SW 1271 (cell line): Measurements from ENCODE around the gene DDX3X.
"Not testable (repeated sequence)": the region's sequence is repeated elsewhere in the genome, so short reads cannot be mapped to it uniquely, and the experiment has no call there.

ENCODE experiments used
- DNase-seq, 2 experiments: peaks; one replicate each; lab custom pipeline; 2025; lab: John Stamatoyannopoulos, UW

Gene DDX3X

GRCh38 chrX:41333744-41334362 is at the start of gene DDX3X:
TSS of gene DDX3X (plus strand) at chrX:41334162. CDS start at chrX:41334253, 91 bp downstream.
- DNase-seq: peak; percentile 42 to 66

DNA sequence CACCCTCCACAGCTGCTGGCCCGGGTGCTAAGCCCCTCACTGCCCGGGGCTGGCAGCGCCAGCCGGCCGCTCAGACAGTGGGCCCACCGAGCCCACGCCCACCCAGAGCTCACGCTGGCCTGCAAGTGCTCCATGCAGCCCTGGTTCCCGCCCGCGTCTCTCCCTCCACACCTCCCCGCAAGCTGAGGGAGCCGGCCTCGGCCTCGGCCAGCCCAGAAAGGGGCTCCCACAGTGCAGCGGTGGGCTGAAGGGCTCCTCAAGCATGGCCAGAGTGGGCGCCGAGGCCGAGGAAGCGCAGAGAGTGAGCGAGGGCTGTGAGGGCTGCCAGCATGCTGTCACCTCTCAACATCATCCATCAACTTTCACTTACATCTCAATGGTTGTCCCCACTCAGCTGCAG is 48.0 kb upstream of the DDX3X start:
- not testable (repeated sequence) for DNase-seq

- DNase-seq: no peak
These were observed 45.3 kb upstream of the DDX3X start for GRCh38 chrX:41288641-41289040.

DNA sequence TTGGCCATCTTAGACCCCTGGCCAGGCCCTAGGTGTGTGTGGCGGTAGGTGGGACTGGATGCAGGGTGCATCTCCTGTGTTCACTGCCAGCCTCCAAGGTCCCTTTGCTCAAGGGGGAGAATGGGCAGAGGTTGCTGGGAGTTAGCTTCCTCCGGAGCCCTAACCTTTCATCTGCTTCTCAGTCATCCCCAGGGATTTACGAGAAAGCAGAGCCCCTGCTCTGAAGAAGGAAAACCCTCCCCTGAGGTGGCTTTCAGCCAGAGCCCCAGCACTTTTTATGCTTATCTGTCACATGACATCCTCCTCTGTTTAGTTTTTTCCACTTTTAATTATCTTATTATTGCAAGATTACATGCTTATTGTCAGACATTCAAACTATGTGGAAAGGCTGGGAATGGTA is 44.9 kb upstream of the DDX3X start:
- no peak for DNase-seq

DNA sequence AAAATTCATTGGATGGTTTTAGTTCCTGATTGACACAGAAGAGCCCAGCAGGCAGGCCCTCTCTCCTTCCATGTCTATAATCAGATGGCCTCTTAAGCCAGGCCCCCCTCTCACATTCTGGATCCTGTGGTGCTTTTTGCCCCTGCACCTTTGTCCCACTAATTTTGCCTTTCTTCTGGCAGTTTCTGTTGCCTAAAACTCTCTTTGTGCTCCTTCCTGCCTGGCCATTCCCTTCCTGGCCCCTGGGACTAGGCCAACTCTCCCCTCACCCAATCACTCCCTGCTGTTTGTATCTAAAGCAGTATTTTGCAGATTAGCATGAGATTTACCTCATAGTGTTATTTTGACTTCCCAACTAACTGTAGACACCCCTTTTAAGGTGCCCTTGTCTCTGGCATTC is 42.7 kb upstream of the DDX3X start:
- DNase-seq: no peak

DNA sequence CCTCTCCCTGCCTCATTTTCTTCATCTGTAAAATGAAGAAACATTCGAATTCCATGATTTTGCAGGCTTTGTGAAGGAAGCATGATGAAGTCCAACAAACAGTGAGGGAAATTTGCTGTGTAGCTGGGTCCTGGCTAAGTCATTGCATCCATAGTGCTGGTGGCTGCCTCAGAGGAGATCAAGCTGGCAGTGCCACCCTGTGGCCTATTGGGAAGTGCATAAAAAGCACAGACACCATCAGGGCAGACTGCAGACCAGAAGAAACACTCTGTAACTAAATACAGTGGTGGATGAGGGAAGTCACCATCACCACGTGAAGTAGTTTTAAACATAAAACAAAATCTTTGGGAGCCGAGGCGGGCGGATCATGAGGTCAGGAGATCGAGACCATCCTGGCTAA is 40.7 kb upstream of the DDX3X start:
- DNase-seq: no peak

GRCh38 chrX:41300758-41301437 is 33.1 kb upstream of the DDX3X start:
- no peak for DNase-seq

DNA sequence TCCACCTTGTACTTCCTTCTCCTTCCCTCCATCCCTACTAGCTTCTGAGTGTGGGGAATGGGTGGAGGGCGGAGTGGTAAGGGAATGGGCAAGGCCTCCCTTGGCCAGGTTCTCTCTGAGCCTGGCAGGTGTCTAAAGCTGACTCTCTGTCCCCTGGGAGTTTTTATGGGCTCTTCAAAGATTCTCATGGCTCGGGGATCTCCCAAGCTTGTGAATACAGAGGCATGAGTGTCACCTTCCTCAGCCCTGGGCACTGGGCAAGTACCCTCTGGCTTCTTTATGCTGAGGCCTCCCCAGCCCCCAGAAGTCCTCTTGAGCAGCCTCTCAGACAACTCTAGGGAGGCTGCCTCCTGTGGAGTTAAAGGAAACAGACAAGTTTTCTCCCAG is 32.5 kb upstream of the DDX3X start:
- no peak for DNase-seq

DNA sequence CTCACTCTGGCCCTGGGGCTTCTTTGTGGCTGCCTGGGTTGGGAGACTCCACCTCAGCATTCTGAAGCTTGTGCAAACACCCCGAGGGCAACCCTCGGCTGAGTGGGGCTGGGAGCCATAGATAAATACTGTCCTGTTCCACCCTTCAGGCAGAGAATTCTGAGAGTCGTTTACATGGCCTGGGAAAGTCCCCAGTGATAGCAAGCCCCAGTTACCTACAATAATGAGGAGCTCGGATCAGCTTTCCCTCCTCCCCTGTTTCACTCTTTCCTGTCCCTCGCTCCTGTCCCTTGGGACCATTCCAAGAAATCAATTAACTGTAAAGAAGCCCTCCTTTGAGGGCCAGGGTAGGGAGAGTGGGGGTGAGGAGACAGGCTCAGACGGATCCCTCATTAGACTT is 31.6 kb upstream of the DDX3X start:
- DNase-seq: no peak

- DNase-seq: no peak
These were observed 30.9 kb upstream of the DDX3X start for GRCh38 chrX:41303013-41303412.

DNA sequence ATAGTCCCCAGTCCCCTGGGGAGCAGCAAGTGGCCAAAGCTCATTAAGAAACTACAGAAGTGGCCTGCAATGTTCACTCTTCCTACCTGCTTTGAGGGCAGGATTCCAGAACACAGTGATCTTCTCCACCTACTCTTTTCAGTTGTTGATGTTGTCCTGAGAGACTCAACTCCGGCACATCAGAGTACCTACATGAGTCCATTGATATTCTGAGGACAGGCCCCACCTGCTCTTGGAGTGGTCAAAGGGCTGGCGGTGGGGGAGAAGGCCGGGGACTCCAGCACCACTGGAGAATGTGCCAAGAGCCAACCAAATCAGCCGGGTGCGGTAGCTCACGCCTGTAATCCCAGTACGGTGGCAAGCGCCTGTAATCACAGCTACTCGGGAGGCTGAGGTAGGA is 29.8 kb upstream of the DDX3X start:
- DNase-seq: no peak

DNA sequence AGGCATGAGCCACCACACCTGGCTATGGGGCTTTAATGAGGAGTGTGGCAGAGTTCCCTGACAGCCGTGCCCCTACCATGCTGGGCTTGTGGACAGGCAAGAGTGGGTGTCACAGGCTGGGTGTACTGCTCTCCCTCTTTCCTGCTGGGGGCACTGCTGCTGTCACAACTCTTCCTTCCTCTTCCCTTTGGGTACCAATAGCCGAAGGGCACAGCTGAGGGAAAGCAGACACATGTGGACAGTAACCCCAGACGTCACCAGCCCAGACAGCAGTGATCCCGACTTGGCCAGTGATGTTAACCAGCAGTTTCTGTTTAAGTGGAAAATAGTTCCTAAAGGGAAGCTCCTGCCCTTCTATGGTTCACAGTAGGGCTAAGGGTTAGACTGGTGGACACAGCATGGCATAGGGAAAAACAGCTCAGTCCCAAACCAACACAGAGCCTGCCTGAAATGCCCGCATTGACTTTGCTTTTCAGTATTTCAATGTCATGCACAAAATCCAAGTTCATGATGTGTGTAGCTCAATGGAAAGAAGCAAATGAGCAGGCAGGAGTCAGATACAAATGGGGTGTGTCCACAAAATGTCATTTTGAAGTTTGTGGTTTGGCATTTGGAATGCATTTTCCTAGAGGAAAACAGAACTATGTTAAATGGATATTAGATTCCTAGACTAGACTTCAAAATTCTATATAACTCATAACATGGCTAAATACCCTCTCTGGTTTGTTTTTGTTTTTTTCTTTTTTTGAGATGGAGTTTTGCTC is 24.9 kb upstream of the DDX3X start:
- no peak for DNase-seq

GRCh38 chrX:41312786-41313185 is 21.2 kb upstream of the DDX3X start:
- DNase-seq: no peak

GRCh38 chrX:41313419-41313818 is 20.5 kb upstream of the DDX3X start:
- no peak for DNase-seq

DNA sequence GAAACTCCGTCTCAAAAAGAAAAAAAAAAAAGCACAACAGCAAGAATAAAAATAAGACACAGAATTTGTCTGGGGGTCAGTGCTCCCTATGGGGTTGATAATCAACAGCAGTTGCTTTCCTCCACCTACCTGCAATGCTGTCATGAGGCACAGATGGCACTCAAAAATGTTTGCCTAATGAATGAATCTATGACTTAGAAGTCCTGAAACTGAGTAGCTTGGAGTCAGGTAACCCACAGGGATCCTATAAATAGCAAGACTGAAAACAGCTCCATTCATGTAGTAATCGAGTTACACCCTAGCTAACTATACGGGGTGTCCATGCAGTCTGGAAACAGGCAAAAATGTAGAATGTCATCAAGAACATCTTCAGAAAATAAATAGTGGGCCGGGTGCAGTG is 19.8 kb upstream of the DDX3X start:
- DNase-seq: no peak

GRCh38 chrX:41314881-41315280 is 19.1 kb upstream of the DDX3X start:
- DNase-seq: no peak

GRCh38 chrX:41316266-41316665 is 17.7 kb upstream of the DDX3X start:
- not testable (repeated sequence) for DNase-seq

DNA sequence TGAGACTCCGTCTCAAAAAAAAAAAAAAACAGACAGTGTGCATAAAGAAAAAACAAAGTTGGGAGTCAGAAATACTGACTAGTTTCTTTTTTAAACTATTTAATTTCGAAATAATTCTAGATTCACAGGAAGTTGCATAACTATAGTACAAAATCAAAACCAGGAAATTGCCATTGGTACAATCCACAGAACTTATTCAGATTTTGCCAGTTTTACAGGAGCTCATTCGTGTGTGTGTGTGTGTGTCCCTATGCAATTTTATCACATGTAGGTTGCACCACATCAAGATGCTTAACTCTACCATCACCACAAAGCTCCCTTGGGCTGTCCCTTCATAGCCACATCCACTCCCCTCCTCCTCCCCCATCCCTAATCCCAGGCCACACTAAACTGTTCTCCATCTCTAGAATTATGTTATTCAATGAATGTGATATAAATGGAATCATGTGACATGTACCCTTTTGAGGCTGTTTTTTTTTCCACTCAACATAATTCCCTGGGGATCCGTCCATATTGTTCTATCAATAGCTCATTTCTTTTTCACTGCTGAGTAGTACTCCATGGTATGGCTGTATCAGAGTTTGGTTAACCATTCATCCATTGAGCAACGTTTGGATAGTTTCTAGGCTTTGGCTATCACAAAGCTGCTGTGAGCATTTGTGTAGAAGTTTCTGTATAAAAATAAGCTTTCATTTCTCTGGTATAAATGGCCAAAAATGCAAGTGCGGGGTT is 16.3 kb upstream of the DDX3X start:
- DNase-seq: no peak

DNA sequence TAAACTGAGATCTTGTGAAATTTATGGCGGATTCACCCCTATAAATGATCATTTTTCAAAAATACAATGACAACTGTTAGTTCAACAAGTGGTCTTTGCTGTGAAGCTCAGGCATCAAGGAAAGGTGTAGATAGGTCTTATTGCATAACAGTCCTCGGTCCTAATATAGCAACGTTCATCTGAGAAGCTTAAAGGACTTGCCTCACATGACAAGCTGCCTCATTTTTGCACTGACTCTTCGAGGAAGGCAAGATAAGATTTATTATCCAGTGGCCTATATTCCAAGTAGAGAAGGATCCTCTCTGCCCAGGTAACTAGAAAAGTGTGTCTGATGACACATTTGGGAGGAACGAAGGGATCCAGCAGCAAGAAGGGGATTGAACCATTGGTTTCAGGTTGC is 13.6 kb upstream of the DDX3X start:
- no peak for DNase-seq

DNA sequence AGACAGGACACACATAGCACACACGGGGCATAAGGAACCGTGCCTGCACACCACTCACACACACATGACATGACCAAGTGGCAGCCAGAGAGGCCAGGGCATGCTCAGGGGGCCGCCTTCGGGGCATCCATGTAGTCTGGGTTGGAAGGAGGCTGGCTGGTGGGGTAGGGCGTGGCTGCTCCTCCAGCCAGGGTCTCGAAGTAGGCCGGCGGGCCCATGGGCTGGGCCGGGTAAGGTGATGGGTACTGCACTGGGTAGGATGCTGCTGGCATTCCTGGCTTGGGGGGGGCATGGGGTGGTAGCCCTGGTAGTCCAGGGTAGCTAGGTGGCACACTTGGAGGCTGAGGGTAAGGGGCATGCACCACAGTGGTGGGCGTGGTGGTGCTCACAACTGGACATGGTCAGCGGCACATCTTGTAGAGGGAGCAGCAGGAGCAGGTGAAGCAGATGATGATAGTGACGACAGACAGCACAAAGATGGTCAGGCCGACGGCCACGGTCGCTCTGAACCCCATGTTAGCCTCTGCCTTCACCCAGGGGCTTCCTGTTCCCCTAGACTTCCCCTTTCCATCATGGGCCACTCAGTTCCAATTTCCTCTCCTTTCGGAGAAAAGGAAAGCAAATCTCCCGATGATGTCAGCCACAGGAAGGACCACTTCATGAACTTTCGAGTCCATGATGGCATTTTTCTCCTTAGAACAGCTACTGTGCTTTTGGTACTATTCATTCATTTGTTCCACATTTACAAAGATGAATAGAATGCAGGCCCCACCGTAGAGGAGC is 10.9 kb upstream of the DDX3X start:
- no peak for DNase-seq

- no peak for DNase-seq
These were observed 7.5 kb upstream of the DDX3X start for GRCh38 chrX:41326431-41326830.

DNA sequence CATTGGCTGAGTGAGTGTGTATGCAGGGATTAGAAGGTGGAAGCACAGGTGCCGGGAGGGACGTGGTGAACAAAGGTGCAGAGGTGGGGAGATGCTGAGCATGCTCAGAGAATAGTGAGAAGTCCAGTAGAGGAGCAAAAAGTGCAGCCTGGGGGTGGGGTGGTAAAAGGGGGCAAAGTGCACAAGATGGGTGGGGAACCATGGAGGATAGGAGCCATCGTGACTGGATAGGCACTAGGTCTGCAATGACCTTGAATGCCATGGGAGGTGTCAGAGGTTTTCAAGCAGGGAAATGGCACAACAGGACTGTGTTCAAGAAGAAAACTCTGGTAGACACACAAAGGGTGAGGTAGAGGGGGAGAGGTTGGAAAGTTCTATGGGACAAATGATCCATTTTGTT is 6.6 kb upstream of the DDX3X start:
- DNase-seq: no peak
